GM23338 (cell line): ENCODE measurements around the gene KIFAP3. TPM values are rescaled to one million over a fixed set of nuclear protein-coding genes. Genes with fewer than 3 reads are reported as not detected.

ENCODE experiments used
- ATAC-seq: fragments of 200-7000 bp; cut with Tn5 transposase; 3 replicates; pipeline ENCODE4 v1.9.1; 2020
- DNase-seq: peaks from one replicate; pipeline ENCODE4 v3.0.0-alpha.2; 2015; ENCODE audit warnings: low spot score
- H2AFZ ChIP-seq: fragments of 200-600 bp; sonication (generic); 2 replicates; pipeline ENCODE4 v1.8.0; 2016; ENCODE audit warnings: antibody characterized with exemption, mild to moderate bottlenecking, moderate library complexity
- H3F3A ChIP-seq: fragments of 200-600 bp; sonication (generic); replicated peaks from 2 replicates; pipeline ENCODE4 v1.8.0; 2017; ENCODE audit warnings: antibody characterized with exemption, mixed run types, low read depth
- H3K27ac ChIP-seq: fragments of 200-600 bp; sonication (generic); 2 replicates; pipeline ENCODE4 v1.6.1; 2016; ENCODE audit warnings: low read depth
- H3K27me3 ChIP-seq: fragments of 200-600 bp; sonication (generic); 2 replicates; pipeline ENCODE4 v1.8.0; 2016; ENCODE audit warnings: mild to moderate bottlenecking, mixed run types, moderate library complexity; ENCODE audit not compliant: insufficient read depth
- H3K36me3 ChIP-seq: fragments of 200-600 bp; sonication (generic); 2 replicates; pipeline ENCODE4 v1.8.0; 2016; ENCODE audit warnings: mild to moderate bottlenecking; ENCODE audit not compliant: insufficient read depth
- H3K4me1 ChIP-seq: fragments of 200-600 bp; sonication (generic); 2 replicates; pipeline ENCODE4 v1.8.0; 2016; ENCODE audit warnings: mild to moderate bottlenecking, moderate library complexity; ENCODE audit not compliant: insufficient read depth
- H3K4me2 ChIP-seq: fragments of 200-600 bp; sonication (generic); 2 replicates; pipeline ENCODE4 v1.7.1; 2017; ENCODE audit warnings: mixed run types
- H3K4me3 ChIP-seq: fragments of 200-600 bp; sonication (generic); 2 replicates; pipeline ENCODE4 v1.6.1; 2016; ENCODE audit warnings: mixed run types
- H3K79me2 ChIP-seq: fragments of 200-600 bp; sonication (generic); replicated peaks from 2 replicates; pipeline ENCODE4 v1.8.0; 2017; ENCODE audit warnings: mild to moderate bottlenecking; ENCODE audit not compliant: insufficient read depth
- H3K9me2 ChIP-seq: fragments of 200-600 bp; sonication (generic); 2 replicates; pipeline ENCODE4 v1.8.0; 2017; ENCODE audit not compliant: insufficient read depth
- H4K20me1 ChIP-seq: fragments of 200-600 bp; sonication (generic); replicated peaks from 2 replicates; pipeline ENCODE4 v1.8.0; 2017; ENCODE audit warnings: mild to moderate bottlenecking; ENCODE audit not compliant: insufficient read depth
- H3K27ac Mint-ChIP-seq: 2 replicates; pipeline ENCODE4 v1.8.0; 2020; ENCODE audit warnings: inconsistent platforms, mild to moderate bottlenecking, moderate library complexity, mixed read lengths
- H3K27me3 Mint-ChIP-seq: 3 replicates; pipeline ENCODE4 v1.8.0; 2022; ENCODE audit warnings: low read depth, mild to moderate bottlenecking, moderate library complexity, mixed read lengths, inconsistent platforms; ENCODE audit not compliant: insufficient read depth, poor library complexity
- H3K36me3 Mint-ChIP-seq: 3 replicates; pipeline ENCODE4 v1.8.0; 2021; ENCODE audit warnings: low read depth, mild to moderate bottlenecking, inconsistent platforms, moderate library complexity, mixed read lengths
- H3K4me1 Mint-ChIP-seq: 3 replicates; pipeline ENCODE4 v1.8.0; 2020; ENCODE audit warnings: mild to moderate bottlenecking, inconsistent platforms, mixed read lengths
- H3K4me3 Mint-ChIP-seq: 3 replicates; pipeline ENCODE4 v1.8.0; 2021; ENCODE audit warnings: moderate library complexity, mild to moderate bottlenecking, inconsistent platforms, mixed read lengths
- H3K9me3 Mint-ChIP-seq: 3 replicates; pipeline ENCODE4 v1.8.0; 2020; ENCODE audit warnings: moderate library complexity, mild to moderate bottlenecking, inconsistent platforms, mixed read lengths
- CREB1 ChIP-seq: fragments of 250-450 bp; sonication (Bioruptor Pico); IDR thresholded peaks from 2 replicates; pipeline ENCODE4 v1.5.0; 2020; ENCODE audit warnings: low read depth, mild to moderate bottlenecking, moderate library complexity
- EZH2phosphoT487 ChIP-seq: fragments of 200-600 bp; sonication (generic); IDR thresholded peaks from one replicate; pipeline ENCODE4 v1.8.1; 2018; ENCODE audit warnings: antibody characterized with exemption; ENCODE audit not compliant: unreplicated experiment
- JUNB ChIP-seq: IDR thresholded peaks from one replicate; pipeline ENCODE4 v1.6.1; 2016; ENCODE audit warnings: antibody characterized with exemption; ENCODE audit not compliant: unreplicated experiment
- NANOG ChIP-seq: IDR thresholded peaks from 2 replicates; pipeline ENCODE4 v1.6.1; 2016; ENCODE audit warnings: antibody characterized with exemption, borderline replicate concordance
- POLR2AphosphoS5 ChIP-seq: IDR thresholded peaks from 2 replicates; pipeline ENCODE4 v1.6.1; 2016; ENCODE audit warnings: antibody characterized with exemption, low read depth
- STAT1 ChIP-seq: IDR thresholded peaks from one replicate; pipeline ENCODE4 v1.6.1; 2016; ENCODE audit warnings: antibody characterized with exemption; ENCODE audit not compliant: unreplicated experiment
- ZNF331 ChIP-seq: fragments of 250-450 bp; sonication (Bioruptor Pico); IDR thresholded peaks from 2 replicates; pipeline ENCODE4 v1.5.0; 2020; ENCODE audit warnings: low read depth, mild to moderate bottlenecking, moderate library complexity
- ZNF462 ChIP-seq: fragments of 250-450 bp; sonication (Bioruptor Pico); IDR thresholded peaks from 2 replicates; pipeline ENCODE4 v1.5.0; 2020; ENCODE audit warnings: mild to moderate bottlenecking, moderate library complexity
- polyA plus RNA-seq: library from polyadenylated mRNA; unstranded; fragments of >200 nt; fragmentation: Nextera tagmentation; extraction: Ambion mirVana; gene quantifications from 2 replicates; pipeline ENCODE4 v1.2.1, GENCODE V29; 2016
- total RNA-seq: library from RNA; depleted of rRNA; stranded (reverse); fragments of >200 nt; shearing (Covaris generic); gene quantifications from 2 replicates; pipeline ENCODE4 v1.2.3, GENCODE V29; 2014
- TF ChIP-seq, protein P1 (sequence below): IDR thresholded peaks from one replicate; pipeline ENCODE4 v1.6.1; 2018; ENCODE audit warnings: antibody characterized with exemption; ENCODE audit not compliant: unreplicated experiment

The KIFAP3 gene
- total and polyA plus RNA-seq, 2 experiments from 2014 or later = 2.7 to 3.1 TPM

DNA sequence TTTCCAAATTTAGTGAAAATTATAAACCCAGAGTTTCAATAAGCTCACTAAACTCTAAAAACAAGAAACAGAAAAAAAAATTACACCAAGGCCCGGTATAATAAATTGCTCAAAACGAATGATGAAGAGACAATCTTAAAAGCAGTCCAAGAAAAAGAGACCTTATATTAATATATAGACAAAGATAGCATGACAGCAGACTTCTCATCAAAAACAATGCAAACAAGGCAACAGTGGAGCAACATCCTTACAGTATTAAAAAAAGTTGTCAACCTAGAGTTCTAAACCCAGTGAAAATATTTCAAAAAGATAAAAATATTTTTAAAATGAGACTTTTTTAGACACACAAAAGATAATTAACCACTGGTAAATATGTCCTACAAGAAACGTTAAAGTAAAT is 46.7 kb downstream of the KIFAP3 start:
- Mint-ChIP-seq H3K4me1 (no peaks in the 10 kb centered on the region), H3K27ac (no peak overlapping the region), H3K27me3 (no peaks in the 10 kb centered on the region), H3K9me3 (peaks cover 10% of the 10 kb centered on the region; the same call in 2 of the 3 replicates), H3K4me3 (no peak overlapping the region), H3K36me3 (no peaks in the 10 kb centered on the region)
- Histone ChIP-seq H3K27ac (no peak overlapping the region), H3F3A (no peaks in the 10 kb centered on the region), H3K4me1 (no peaks in the 10 kb centered on the region), H4K20me1 (no peaks in the 10 kb centered on the region), H3K9me2 (no peaks in the 10 kb centered on the region), H2AFZ (no peak overlapping the region), H3K36me3 (no peaks in the 10 kb centered on the region), H3K4me3 (no peak overlapping the region), H3K79me2 (no peaks in the 10 kb centered on the region), H3K27me3 (no peaks in the 10 kb centered on the region), H3K4me2 (no peak overlapping the region)
- ATAC-seq = no peak
- TF ChIP-seq, protein P1, sequence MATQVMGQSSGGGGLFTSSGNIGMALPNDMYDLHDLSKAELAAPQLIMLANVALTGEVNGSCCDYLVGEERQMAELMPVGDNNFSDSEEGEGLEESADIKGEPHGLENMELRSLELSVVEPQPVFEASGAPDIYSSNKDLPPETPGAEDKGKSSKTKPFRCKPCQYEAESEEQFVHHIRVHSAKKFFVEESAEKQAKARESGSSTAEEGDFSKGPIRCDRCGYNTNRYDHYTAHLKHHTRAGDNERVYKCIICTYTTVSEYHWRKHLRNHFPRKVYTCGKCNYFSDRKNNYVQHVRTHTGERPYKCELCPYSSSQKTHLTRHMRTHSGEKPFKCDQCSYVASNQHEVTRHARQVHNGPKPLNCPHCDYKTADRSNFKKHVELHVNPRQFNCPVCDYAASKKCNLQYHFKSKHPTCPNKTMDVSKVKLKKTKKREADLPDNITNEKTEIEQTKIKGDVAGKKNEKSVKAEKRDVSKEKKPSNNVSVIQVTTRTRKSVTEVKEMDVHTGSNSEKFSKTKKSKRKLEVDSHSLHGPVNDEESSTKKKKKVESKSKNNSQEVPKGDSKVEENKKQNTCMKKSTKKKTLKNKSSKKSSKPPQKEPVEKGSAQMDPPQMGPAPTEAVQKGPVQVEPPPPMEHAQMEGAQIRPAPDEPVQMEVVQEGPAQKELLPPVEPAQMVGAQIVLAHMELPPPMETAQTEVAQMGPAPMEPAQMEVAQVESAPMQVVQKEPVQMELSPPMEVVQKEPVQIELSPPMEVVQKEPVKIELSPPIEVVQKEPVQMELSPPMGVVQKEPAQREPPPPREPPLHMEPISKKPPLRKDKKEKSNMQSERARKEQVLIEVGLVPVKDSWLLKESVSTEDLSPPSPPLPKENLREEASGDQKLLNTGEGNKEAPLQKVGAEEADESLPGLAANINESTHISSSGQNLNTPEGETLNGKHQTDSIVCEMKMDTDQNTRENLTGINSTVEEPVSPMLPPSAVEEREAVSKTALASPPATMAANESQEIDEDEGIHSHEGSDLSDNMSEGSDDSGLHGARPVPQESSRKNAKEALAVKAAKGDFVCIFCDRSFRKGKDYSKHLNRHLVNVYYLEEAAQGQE = no peak
- no peak for TF ChIP-seq STAT1
- TF ChIP-seq ZNF462 (CRISPR knock-in tag) = no peak
- no peak for TF ChIP-seq CREB1 (CRISPR knock-in tag)
- TF ChIP-seq ZNF331 = no peak
- no peak for TF ChIP-seq EZH2phosphoT487
- TF ChIP-seq JUNB = no peak
- TF ChIP-seq POLR2AphosphoS5 = no peak
- no peak for TF ChIP-seq NANOG
- DNase-seq = no peak
